Mesenteric fat pad (tissue), 1 donor: Measurements from ENCODE around the gene CPT2. TPM values are rescaled to one million over a fixed set of nuclear protein-coding genes. Genes with fewer than 3 reads are reported as not detected.

Experiments used
- DNase-seq: peaks from one replicate; pipeline ENCODE4 v3.0.0-alpha.2; 2020; ENCODE audit warnings: low spot score
- total RNA-seq: library from RNA; stranded (reverse); fragmentation: NEBNext Ultra II Directional; extraction: Animal tissue kit (Norgen Biotek cat#: 25700); gene quantifications from one replicate; pipeline ENCODE4 v1.2.1, GENCODE V29; 2021
- donor health status: DM: yes; HTN: yes; CAD: no.

Gene CPT2
- total RNA-seq, 1 donor from 2014 or later, result 17.5 TPM

DNA sequence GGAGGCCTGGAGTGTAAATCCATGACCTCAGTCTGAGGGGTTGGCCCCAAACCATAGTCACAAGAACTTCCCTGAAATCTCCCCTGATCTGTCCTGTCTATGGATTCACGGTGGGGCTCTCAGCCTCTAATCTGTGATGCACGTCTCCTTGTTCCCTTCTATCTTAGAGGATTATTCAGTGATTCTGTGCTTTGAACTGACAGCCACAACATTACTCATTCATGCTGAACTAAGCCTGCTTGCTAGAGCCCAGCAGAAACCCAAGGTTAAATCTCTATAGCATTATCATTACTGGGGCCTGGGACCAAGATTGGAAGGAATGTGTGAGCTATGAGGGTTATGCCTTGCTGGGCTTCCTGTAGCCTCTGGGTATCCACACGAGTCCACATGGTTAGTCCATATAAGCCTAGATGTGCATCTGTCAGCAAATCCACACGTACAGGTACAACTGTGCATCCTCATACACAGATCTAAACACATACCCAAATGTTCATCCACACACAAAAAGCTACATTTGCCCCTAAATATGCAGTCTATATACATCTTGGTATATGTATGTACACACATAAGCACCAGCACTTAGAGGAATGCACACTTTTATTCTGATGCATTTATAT is 64.1 kb downstream of the CPT2 start:
- no peak for DNase-seq

DNA sequence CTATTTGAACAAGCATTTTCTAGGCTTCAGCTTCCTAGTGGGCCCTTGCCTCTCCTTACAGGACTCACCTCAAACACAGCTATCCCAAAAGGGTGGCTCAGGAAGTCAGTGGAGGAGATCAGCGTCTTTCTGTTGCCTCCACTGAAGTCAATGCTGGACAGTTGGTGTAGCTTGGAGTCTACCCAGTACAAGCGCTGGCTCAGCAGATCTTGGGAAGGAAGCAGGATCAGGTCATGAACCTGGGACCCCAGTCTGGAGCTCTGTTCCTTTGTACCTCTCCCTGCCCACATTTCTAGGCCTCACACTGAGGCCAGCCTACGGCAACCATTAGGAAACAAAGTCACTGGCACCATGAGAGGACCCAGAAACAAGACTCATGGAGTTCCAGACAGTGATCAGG is 65.4 kb downstream of the CPT2 start:
- no peak for DNase-seq

Other genes starting within 250 kb of the CPT2 start
- 86.3 TPM for gene PODN, start 134.6 kb upstream of the CPT2 start, total RNA-seq
- gene SLC1A7, start 54.2 kb upstream of the CPT2 start, total RNA-seq, result 0.42 TPM
- gene CZIB, start 23.8 kb downstream of the CPT2 start, total RNA-seq, result 48.2 TPM
- gene MAGOH, start 41.7 kb downstream of the CPT2 start, total RNA-seq, result 35.7 TPM
- 9.9 TPM for gene LRP8, start 131.2 kb downstream of the CPT2 start, total RNA-seq